ENCODE data around the gene THY1.
"Not testable (repeated sequence)": the region's sequence is repeated elsewhere in the genome, so short reads cannot be mapped to it uniquely, and the experiment has no call there.

The THY1 gene

DNA sequence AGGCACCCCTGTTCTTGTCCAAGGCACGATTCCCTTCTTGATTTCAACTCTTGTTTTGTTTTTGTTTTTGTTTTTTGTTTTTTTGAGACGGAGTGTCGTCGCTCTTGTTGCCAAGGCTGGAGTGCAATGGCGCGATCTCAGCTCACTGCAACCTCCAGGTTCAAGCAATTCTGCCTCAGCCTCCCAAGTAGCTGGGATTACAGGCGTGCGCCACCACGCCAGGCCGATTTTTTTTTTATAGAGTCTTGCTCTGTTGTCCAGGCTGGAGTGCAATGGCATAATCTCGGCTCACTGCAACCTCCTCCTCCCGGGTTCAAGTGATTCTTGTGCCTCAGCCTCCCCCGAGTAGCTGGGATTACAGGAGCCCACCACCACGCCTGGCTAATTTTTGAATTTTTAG, 40.5 kb downstream of the THY1 start:
- DNase-seq (ENCODE audit: low read depth, low spot score) = not testable (repeated sequence)

DNA sequence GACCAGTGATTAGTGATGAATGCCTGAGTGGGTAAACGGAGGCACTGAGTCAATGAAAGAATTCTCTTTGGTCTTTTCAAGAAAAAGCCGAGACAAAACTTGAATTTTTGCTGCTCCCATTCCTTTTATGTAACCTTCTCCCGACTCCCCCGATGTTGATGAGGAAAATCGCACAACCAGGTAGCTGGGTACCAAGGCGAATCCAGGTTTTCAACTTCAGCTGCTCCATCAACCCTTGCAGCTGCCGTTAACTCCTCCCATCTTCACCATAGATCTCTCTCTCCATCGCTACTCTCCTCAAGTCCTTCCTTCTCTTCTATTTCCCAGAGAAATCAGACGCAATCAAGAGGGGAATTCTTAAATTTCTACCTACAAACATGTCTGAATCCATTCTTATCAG, 40.9 kb downstream of the THY1 start:
- no peak for DNase-seq (ENCODE audit: low read depth, low spot score)

DNA sequence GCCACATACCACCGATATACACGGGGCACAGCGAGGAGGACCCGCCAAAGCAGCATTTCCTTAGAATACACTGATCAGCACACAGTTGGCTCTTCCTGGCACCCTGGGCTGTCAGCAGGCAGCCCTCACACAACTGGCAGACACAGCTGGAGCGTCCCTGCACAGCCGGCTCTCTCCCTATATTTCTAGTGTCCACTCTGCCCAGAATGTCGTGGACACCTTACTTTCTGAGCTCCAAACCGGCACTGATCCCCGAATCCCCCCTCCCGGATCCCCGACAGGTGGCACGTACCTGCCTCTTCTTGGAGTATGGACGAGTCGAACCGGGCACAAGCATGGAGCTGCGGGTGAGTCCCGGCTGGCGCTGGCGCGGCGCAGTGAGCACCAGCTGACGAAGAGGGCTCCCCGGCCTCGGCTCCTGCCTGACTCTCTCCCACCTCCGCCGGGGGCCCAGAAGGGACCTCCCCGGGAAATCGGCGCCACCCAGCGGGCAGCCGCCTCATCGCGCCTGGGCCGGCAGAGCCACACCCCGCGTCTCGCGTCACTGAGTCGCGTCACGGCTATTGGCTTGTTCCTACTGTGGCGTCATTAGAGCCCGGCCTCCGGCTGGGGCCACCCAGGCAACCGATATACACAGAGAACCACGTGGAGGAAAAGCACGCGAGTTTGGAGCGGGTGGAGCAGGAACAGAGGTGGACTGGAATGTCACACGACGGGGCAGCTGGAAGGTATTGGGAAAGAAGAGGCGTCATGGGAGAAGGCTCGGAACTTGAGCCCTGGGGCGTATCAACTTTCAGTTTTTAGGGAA, 41.6 kb downstream of the THY1 start, which contains the start of gene USP2:
USP2 (minus strand) TSS at position 510 of the 808 bp plus-strand sequence. CDS start 8,210 bp downstream, outside the sequence.
- peak; percentile 70 for DNase-seq (ENCODE audit: low read depth, low spot score)

DNA sequence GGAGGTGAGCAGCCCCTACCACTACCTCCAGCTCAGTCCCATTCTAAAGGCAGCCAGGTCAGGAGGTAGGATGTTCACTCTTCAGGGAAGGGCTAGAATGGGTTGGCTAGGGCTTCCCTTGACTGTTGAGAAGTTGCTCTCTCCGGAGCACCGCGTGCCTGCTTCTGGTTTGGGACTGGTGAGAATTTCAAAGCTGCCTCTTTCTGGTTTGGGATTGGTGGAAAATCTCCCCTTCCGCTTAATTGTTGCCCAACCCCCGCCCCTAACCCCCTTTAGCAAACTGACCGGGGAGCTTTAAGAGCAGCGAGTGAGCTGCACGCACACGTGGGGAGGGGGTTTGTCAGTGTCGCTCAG, 42.2 kb downstream of the THY1 start:
- DNase-seq (ENCODE audit: low read depth, low spot score) = no peak

DNA sequence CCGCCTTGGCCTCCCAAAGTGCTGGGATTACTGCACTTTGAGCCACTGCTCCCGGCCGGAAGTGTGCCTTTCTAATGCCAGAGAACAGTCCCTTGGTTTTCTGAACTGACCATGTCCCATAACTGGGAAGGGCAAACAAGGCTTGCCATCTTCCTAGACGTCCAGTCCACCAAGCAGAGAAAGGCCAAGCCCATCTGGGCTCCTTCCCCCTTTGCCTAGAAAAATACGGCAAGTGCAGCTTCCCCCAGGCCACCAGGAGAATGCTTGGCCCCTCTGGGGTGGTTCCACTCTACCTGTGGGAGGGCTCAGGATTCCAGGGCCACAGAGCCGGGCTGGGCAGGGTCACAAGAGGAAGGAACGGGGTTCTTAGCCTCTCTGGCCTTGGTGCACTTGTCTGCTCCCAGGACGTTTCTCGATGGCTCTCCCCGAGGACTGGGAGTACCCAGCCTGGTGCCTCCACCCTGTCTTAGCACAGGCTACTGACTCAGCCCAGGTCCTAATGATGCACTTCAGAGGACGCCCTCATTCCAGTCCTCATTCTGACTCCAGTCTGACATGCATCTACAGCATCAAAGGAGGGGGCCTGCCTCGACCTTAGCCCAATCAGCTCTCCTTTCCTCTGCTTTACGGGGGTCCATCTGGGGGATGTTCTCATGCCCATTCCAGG, 42.7 kb downstream of the THY1 start:
- no peak for DNase-seq (ENCODE audit: low read depth, low spot score)

DNA sequence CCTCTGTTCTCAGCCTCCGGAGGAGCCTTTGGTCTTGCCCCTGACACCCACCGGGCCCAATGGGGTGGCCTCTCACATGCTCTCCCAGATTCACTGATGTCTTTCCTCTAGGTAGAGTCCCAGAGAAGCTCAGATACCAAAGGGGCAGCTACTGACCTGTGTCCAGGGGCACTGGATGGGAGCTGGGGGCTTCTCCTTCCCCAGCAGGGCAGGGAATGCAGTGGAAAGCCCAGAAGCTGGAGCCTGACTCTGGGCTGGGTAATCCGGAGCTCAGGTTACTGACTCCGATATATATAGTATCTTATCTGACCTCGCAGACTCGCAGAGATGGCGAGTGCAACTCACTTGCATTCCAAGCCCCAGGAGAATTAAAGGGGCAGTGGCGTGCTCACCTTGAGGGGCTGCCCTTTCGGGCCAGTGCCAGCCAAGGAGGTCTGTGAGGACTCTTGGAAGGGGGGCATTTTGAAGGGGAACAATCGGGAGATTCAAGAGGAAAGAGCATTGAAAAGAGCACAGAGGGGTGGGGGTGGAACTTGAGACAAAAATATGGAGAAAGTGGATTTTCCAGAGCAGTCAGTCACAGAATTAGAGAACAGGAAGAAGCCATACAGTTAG, 44.0 kb downstream of the THY1 start:
- DNase-seq (ENCODE audit: low read depth, low spot score) = no peak

DNA sequence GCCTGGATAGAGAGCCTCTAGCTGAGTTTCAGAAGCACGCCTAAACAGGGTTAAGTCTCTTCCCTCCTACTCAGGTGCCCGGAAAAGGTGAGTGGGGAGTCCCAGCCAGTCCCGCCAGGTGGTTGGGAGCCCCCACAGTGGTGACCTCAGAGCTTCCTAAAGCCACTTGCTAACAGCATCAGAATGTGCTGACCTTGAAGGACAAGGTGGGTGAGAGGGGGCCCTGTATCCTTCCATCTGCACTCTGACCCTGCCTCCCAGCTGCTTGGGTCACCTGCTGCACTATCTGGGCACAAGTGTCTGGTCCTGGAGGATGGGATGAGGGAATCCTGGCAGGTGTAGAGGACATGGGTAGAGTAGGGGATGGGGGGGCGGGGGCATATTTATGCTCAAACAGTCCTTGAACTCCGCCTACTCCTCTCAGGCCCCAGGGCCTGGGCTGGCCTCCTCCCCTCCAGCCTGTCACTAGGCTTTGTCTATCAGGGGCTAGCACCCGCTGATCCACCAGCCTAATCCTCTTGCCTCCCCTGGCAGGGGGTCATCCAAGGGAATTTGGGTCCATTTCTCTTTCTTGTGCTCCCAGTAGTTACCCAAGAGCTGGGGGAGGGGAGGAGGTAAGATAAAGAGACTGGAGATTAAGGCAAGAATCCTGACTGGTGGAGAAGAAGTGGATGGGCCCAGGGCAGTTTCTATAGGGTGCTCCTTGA, 44.9 kb downstream of the THY1 start:
- no peak for DNase-seq (ENCODE audit: low read depth, low spot score)

DNA sequence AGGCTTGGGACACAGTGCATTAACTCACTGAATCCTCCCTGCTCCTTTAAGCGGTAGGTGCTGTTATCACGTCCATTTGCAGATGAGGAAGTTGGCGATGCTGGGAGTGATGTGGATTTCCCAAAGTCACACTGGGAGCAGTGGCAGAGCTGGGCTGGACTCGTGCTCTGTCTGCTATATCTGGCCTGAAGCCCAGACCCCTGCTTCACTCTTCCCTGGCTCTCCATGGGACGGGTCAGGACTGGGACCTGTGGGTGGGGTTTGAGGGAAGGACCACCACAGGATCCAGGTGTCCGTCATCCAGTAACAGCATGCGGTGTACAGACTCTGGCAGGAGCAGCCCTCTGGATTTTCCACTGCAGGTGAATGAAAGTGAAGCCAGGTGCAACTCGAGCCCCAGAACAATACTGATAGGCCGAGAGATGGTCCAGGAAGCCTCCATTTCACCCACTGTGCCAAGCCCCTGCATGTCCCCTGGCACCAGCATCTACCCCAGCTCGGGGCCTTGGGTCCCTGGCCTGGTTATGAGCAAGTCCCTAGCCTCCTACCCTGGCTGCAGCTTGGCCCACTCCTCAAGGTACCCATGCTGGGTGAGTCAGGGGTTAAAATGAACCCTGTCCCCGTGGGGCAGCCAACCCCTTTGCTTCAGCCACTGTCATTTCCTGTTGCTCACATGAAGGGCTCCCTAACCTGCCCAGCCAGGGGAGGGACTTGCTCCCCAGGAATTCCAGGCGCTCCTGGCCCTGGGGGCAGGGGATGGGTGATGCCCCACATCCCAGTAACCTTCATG, 45.7 kb downstream of the THY1 start:
- no peak for DNase-seq (ENCODE audit: low read depth, low spot score)

DNA sequence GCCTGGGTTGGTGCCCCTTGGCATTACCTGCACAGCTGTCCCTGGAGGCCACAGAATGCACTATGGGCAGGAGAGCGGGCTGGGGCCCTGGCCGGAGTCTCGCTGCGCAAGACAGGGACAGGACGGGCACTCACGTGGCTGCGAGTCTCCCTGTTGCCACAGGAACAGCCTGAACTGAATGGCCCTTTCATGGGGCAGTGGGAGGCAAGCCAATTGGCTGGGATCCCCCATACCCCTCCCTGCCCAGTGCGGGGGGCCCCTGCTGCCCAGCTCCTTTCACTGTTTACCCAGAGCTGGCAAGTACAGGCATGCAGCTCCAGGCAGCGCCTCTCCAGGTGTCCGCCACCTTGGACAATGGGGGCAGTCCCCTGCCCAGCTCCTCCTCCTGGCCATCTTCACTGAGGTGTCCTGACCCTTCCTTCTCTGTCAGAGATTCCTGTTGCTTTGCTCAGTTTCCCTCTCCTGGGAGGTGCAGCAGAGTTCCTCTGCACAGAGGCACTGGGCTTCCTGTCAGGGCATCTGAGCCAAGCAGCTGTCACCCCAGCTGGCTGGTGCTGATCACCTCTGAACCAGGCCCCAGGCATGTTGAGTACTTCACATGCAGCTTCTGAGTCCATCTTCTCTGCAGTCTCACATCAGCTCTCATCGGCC, 46.6 kb downstream of the THY1 start:
- DNase-seq (ENCODE audit: low read depth, low spot score) = no peak

DNA sequence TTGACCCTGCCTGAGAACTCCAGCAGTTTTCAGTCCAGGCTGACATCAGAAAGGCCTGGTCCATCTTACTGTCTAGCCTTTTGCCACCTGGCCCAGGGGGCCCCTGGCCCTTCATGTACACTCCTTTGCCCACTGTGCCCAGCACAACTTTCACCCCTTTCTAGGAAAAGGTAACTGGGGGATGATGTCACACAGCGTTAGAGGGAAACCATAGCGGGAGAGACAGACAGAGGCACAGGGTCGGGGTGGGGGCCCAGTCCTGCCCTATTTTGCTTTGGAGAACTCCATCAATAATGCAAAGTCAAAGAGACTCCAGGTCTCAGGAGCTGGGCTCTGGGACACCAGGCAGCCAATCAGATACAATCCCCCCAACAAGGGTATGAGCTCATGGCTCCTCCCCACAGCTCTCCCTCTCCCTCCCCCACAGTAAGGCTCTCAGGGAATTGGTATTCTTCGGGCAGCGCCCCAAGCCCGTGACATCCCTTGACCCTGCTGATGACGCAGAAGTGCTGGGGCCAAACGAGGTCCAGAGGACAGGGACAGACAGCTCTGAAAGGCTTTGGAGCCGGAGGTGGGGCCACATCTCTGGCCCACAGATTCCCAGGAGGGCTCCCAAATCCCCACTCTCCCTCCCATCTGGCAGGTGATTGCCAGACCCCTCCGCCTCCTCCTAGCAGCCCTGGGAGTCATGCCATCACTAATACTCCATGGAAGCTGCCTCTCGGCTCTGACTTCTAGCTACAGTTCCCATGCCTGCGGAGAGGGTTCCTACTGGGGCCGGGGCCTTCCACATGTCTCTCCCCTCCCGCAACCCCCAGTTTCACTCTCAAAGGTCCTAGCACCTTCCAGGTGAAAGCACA, 47.4 kb downstream of the THY1 start:
- DNase-seq (ENCODE audit: low read depth, low spot score) = no peak

DNA sequence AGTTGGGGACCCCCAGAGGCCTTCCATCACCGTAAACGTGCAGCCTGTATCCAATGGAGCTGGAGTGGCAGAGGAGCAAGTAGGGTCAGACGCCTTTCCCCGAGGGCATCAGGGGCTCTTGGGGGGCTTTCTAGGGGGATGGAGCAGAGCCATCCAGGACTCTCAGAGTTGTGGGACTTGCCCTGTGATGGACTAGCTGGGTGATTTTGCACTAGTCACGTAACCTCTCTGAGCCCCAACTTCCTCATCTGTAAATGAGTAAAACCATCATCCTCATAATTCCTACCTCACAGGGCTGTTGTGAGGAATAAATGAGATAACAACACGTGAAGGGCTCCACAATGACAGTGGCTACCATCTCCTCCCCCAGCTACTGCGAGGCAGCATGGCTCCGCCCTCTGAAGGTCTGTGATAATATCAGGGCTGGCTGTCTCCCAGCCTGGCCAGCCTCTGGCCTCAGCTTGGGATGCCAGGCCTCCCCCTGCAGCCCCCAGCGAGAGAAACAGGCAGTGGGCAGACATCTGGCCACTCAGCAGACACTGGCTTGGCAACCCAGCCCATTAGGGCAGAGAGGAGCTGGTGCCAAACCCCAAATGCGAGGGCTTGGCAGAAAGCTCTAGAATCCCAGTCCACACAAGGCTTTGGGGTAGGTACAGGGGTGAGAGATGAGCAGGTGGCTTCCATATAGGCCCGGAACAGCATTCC, 48.2 kb downstream of the THY1 start:
- no peak for DNase-seq (ENCODE audit: low read depth, low spot score)

DNA sequence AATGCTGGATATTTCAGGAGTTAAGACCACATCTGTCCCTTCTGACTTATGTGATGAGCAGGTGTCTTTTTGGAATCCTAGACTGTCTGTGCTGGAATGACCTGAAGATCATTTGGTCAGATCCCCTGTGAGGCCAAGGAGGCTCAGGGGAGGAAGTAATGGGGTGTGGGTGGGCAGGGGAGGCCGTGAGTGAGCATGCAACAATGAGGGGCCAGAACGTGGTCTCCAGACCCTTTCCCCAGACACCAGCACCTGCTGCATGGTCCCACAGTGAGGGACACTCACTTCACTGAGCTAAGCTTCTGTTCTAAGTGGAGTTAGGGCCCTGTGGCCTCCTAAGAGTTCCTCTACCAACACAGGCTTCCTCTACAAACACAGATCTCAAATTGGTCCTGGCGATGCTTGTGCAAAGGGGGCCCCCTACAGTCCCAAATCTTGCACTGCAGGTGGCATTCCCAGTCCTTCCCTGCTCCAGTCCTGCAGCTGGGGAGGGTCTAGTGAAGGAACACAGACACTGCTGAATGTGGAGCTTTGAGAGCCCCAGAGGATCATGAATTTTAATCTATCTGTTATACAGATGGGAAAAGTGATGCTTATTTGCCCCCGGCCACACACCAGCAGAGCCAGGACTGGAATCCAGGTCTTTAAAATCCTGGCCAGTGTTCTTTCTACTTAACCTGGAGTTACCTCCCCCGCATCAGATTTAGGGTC, 48.9 kb downstream of the THY1 start:
- no peak for DNase-seq (ENCODE audit: low read depth, low spot score)

DNA sequence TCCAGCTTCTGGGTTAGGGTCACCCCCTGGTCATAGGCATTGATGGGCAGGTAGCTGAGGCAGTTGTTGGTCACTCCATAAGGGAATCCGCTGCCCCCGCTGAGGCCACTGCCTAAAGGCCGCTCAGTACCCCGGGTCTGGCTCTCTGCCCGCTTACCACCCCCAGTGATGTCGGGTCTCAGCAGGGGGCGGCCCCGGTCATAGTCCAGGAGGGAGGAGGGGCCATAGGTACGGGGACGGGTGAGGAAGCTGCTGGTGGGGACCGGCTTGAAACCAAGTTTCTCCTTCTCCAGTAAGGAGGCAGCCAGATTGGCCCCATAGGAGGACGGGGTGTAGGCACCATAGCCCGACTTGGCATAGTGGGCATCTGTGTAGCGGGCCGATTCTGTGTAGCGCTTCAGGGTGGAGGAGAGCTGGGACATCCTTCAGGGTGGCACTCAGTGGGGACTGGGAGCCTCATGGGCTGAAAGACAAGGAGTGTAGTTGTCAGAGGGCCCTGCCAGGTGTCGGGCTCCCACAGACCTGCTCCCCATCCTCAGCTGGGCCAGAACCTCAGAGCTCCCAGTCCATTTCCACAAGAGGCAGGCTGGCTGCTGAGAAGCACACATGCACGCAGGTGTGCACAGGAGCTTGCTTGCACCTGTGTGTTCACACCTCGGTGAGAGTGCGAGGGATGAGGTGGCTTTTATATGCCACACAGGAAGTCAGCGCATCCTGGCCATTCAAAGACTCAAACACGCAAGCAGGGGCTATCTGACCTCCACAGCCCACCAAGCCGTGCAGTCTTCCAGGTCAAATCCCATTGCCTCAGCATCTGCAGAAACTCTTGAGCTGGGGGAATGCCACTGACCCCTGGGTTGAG, 49.7 kb downstream of the THY1 start:
- DNase-seq (ENCODE audit: low read depth, low spot score) = no peak

DNA sequence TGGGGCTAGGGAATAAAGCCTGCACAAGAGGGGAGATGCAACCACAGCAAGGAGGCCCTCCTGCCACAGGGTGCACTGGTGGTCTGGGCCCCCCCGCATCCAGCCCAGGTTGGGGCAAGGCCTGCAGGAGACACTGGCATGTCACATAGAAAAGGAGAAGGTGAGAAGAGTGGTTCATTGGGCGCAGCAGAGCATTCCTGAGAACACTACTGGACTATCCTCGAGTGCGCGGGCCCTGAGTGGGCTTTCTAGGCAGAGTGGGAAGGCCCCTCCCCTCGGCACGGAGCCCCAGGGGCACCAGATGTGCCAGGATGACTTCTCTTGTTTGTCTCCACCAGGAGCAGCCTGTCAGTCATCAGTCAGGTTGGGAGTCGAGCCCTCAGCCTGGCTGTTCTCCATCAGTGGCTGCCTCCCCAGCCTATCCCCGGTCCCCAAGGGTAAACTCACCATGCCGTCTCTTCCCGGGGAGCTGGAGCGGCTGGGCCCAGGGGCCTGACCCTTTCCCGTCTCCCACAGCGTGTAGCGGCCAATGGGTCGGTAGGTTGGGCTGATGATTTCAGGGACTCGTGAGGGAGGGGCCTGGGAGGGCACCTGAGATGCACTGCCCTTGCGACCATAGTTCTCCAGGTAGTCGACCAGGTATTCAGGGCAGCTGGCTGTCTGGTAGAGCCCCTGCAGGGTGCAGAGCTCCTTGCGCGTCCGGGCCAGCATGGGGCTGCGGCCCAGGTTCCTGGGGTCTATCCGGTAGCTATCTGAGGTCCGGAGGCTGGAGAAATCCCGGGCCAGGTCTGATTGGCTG, 50.5 kb downstream of the THY1 start:
- no peak for DNase-seq (ENCODE audit: low read depth, low spot score)

DNA sequence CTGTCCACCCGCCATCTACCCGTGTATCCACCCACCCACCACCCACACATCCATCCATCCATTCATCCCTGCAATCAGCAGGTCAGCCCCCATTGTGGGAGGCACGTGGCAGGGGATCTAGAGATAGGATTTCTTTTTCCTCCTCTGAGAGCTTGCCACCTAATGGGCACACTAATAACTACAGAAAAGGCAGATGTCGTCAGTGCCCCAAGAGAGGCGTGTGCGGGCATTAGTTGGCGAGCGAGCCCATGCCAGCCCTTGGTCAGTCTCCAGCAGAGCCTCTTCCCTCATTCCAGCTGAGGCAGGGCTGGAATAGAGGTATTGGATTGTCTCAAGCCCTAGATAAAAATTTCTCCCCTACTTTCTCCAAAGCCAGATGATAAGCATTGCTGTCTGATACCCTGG, 51.2 kb downstream of the THY1 start:
- no peak for DNase-seq (ENCODE audit: low read depth, low spot score)

DNA sequence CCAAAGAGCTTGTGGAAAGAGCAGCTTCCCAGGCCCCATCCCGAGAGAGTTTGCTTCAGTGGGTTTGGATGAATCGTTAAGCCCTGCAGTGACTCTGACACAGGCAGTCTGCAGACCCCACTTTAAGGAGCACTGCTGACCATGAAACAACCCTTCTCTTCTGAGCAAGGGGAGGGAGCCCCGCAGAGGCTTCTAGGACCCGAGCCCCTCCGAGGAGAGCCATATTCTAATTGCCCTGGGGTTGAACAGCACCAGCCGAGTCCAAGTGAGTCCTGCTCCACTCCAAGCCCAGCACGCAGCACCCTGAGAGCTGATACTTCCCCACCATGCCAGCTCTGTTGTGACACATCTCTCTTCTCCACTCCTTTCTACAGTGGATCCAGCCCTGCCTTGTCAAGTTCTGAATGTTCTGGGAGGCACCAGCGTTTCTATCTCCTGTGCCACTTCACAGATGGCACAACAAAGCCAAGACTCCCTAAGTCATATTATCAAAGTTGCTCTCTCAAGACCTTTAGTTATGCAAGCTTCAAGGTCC, 51.8 kb downstream of the THY1 start:
- DNase-seq (ENCODE audit: low read depth, low spot score) = no peak
